Muscle of arm (tissue), 12 donors: ENCODE data around the gene ST3GAL2. TPM values are rescaled to one million over a fixed set of nuclear protein-coding genes. Genes with fewer than 3 reads are reported as not detected.
"Not testable (repeated sequence)": the region's sequence is repeated elsewhere in the genome, so short reads cannot be mapped to it uniquely, and the experiment has no call there.

Source experiments
- DNase-seq: peaks from one replicate; pipeline ENCODE4 v3.0.0-alpha.2; 2013
- polyA plus RNA-seq, 12 donors: library from polyadenylated mRNA; unstranded; fragments of 120-200 nt; gene quantifications; one replicate each; pipeline ENCODE4 v1.2.1, GENCODE V29; 2013; ENCODE audit not compliant: insufficient read length in 12 of 12

The ST3GAL2 gene
- polyA plus RNA-seq, 12 donors, result 22.6 to 40.6 (median 26.5) TPM; not detected in 1

DNA sequence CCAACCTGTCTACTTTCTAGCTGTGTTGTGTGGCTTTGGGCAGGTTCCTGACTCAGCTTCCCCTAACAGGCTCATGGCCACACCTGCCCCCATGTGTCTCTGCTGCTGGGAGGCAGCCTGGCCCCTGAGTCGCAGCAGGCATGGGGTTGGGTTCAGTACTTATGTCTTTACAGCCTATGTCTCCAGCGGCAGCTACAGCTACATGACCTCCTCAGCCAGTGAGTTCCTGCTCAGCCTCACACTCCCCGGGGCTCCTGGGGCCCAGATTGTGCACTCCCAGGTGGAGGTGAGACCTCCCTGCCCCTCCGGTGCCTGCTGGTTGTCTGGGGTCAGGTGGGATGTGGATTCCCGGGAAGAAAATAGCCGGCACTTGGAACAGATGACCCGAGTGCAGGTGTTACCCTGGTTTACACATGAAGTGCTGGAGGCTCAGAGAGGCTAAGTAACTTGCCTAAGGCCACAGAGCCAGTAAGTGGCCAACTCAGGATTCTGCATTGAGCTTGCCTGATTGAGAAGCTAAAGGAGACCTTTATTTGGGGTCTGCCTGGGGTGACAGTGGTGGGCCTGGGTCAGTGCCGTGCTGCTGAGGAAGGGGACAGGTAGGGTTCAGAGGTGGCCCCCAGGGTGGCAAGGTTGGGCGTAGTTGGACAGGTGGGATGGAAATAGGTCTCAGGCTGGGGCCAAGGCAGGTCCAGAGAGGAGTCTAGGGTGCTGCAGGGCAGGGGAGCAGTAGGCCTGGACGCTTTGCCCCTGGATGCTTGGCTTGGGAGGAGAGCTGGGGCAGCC, 31.4 kb upstream of the ST3GAL2 start:
- no peak for DNase-seq

DNA sequence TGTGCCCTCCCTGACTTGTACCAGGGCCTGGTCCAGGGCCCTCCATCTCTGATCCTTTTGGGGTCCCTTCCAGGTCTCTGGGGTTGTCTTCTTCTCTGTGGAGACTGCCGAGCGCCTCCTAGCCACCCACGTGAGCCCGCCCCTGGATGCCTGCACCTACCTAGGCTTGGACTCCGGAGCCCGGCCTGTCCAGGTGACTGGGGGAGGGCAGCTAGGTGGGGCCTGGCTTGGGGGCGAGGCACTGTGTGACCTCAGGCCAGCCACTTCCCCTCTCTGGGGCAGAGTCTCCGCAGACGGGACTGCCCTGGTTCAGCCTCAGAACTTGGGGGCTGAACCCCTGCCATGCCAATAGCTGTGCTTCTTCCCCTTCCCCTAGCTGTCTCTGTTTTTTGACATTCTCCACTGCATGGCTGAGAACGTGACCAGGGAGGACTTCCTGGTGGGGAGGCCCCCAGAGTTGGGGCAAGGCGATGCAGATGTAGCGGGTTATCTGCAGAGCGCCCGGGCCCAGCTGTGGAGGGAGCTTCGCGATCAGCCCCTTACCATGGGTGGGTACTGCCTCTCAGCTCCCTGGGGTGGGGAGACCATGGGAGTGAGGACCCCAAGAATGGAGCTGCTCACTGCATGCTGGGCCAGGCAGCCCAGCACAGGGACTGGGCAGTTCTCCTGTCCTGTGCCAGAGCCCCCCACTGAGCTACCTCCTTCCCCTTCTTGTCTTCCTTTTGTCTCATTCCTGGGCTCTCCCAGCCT, 30.1 kb upstream of the ST3GAL2 start:
- DNase-seq, result no peak

DNA sequence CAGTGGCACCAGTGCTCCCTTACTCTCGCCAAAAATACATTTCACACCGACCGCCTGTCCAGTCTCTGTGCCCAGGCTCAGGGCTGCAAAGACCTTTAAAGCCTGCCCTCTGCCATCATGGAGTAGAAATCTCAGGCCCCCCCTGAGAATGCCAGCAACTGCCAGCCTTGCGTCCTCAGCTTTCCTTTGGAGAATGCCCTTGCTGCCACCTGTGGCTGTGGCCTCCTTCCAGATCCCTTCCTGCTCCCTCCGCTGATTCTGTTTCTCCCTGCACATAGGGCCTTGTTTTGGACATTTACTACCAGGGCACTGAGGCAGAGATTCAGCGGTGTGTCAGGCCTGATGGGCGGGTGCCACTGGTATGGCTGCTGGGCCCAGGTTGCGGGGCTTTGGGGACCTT, 28.7 kb upstream of the ST3GAL2 start:
- DNase-seq, result no peak

DNA sequence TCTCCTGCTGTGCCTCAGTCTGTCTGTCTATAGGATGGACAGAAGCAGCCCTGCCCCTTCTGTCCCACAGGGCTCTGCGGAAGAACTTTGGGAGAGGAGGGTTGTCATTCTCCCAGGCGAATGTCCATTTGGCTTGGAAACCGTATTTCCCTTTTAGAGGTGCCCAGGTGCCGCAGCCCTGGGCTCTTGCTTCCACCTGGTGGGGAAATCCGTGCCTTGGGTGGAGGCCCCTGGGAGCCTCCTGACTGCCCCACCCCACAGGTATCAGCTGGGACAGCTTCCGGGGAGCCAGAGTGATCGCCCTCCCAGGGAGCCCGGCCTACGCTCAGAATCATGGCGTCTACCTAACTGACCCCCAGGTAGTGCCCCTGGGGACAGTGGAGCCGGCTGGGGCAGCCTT, 28.2 kb upstream of the ST3GAL2 start:
- DNase-seq, result no peak

DNA sequence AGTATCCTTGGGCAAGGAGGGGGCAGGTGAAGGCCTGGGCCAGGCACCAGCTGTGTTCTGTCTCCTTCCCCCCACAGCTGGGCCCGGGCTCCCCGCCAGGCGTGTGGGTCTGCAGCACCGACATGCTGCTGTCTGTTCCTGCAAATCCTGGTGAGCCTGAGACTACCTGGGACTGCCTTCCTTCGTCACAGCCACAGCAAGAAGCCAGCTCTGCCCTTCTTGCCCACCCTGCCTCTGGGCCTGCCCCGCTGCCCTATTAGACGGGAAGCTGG, 27.8 kb upstream of the ST3GAL2 start:
- DNase-seq, result no peak

DNA sequence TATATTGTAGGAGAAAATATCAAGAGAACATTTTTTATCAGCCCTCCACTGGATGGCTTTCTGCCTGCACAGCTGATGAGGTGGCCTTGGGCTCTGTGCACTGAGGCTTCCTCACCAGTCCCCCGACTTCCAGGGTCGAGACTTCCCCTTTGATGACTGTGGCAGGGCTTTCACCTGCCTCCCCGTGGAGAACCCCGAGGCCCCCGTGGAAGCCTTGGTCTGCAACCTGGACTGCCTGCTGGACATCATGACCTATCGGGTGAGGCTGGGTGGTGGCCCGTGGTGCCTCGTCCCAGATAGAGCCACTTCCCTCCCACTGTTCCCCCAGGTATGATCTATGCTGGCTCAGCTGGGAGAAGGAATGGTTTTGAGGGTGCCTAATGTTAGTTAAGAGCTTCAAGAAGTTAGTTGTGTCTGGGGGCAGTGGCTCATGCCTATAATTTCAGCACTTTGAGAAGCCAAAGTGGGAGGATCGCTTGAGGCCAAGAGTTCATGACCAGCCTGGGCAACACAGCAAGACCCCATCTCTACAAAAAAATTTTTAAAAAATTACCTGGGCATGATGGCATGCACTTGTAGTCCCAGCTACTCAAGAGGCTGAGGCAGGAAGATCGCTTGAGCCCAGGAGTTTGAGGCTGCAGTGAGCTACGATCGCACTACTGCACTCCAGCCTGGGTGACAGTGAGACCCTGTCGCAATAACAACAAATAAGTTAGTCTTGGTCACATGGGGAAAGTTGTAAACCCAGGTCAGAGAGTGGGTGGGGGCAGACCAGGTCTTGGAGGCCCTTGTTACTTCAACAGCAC, 27.3 kb upstream of the ST3GAL2 start:
- no peak for DNase-seq

DNA sequence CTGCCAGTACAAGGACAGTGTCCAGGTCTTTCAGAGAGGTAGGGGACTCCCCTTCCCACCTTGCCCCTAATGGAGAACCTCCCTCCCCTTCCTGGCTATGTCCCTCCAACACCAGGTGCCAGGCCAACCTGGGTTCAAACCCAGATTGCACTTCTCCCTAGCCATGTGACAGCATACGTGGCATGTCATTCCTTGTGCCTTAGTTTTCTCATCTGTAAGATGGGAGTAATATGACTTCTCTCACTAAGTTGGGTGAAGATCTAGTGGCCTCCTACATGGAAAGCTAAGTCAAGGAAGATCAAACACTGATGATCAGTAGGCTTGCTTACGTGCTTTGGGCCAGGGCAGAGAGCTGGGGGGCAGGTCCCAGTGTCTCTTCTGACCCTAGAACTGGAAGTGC, 24.3 kb upstream of the ST3GAL2 start:
- no peak for DNase-seq

DNA sequence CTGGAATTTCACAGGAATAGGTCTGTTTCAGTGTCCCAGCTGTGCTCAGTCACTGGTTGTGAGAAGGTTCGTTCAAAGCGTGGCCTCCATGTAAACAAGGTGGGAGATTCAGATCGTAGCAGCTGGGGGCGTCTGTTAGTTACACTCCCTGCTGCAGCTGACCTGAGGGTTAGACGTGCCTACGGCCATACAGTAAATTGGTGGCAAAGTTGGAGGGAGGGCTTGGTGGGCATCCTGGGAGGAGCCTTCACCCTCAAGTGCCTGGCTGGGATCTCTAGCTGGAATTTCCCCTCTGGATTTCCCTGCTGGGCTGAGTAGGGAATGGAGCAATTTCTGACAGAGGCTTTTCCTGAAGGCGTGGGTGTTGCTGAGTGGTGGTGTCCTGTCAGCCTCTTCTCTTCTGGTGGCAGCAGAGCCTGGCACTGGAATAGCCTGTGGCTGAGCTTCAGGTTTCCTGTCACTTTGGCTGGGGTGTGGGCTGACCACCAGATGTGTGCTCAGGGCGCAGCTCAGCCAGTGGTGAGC, 21.9 kb upstream of the ST3GAL2 start:
- DNase-seq, result no peak

DNA sequence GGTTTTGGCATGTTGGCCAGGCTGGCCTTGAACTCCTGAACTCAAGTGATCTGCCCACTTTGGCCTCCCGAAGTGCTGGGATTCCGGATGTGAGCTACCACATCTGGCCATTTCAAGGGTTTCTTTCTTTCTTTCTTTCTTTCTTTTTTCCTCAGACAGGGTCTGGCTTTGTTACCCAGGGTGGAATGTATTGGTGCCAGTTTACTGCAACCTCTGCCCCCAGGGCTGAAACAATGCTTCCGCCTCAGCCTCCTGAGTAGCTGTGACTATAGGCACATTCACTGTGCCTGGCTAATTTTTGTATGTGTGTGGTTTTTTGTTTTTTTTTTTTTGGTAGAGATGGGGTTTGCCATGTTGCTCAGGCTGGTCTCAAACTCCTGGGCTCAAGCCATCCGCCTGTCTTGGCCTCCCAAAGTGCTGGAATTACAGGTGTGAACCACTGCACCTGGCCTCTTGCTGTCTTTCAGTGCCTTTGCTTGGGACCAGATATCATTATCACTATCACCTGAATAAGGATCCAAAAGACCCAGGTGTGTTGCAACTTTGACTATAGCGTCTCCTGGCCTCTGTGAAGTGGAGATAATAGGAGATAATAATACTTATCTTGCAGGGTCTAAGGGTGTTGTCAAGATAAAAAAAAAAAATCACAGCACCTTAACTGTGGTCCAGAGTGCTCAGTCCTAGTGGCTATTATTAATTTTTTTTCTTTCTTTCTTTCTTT, 18.7 kb upstream of the ST3GAL2 start:
- no peak for DNase-seq

DNA sequence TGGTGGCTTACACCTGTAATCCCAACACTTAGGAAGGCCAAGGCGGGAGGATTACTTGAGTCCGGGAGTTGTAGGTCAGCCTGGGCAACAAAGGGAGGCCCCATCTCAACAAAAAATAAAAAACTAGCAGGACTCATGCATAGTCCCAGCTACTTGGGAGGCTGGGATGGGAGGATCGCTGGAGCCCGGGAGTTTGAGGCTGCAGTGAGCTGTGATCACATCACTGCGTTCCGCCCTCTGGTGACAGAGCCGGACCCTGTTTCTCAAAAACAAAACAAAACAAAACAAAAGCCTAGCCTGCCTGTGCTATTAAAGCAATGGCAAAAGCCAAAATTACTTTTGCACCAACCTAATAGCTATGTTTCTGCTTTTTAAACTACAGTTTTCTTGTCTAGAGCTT, 17.0 kb upstream of the ST3GAL2 start:
- DNase-seq, result no peak

DNA sequence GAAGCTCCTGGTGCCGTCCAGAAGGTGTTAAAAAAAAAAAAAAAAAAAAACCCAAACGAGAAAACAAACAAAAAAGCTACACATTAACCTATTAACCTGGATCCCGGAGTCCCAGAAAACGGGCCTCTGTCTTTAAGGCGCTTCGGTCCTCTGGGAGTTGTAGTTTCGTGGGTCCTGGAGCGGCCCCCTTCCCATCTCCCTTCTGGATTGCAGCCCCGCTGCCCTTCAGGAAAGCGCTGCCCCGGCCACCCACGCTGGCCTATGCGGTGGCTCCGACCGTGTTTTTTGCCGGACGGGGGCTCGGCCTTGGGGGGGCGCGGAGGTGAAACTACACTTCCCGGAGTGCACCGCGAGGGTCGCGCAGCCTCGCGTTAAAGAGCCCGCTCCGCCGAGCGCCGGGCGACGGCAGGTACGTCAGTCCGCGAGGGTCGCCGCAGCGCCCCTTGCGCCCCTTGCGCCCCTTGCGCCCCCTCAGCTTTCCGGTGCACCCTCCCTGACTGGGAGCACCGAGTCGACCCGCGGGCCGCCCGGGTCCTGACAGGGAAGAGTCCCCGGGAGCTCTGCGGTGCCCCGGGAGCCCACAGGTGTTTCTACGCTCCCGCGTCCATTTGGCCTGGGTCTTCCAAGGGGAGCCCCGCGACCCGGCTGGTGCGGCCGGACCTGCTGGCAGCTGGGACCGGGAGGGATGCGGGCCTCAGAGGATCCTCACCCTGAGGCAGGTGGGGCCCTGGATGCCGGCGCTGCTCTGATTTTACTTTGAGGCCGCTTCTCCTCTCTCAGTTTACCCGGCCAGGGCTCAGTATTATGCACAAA, 15.5 kb upstream of the ST3GAL2 start, which contains the start of gene FCSK:
TSS of gene FCSK (plus strand) at position 374 of the 813 bp plus-strand sequence. CDS start 8,596 bp downstream, outside the sequence.
- peak; percentile 72 for DNase-seq

DNA sequence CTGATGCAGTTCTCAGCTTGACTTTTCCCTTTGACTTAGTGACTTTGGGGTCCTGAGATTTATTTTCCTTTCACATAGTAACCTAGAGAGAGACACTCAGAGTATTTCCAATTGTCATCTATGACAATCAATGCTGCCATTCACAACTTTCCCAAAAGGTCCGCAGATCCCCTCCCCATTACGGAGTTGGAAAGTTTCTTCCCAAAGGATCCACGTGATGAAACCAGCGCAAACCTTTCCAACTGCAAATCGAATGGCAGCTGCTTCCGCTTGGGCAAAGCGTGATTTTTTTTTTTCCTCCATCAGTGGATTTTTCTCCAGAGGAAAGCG, 15.0 kb upstream of the ST3GAL2 start:
- DNase-seq, result no peak

DNA sequence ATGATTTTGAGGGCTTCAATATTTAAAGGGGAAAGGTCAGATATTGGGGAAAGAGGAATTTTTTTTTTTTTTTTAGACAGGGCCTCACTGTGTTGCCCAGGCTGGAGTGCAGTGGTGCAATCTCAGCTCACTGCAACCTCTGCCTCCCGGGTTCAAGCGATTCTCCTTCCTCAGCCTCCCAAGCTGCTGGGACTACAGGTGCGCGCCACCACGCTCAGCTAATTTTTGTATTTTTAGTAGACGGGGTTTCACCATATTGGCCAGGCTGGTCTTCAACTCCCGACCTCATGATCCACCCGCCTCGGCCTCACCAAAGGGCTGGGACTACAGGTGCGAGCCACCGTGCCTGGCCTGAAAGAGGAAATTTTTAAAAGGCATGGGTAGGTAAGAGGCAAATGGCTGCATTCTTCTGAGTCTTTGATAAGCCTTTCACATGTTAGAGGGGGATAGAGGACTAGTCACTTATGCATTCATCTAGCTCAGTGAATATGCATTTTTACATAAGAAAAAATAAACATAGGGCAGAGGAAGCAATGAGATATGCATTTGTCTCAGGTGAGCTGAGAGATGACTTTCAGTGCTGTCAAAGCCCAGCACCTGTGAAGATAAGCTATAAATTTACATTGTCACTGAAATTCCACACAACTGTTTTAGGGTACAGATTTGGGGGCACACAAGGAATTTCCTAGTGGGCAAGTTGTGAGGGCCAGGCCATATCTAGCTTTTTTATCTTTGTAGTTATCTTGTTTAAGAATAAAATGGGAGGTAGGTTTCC, 14.4 kb upstream of the ST3GAL2 start:
- no peak for DNase-seq

DNA sequence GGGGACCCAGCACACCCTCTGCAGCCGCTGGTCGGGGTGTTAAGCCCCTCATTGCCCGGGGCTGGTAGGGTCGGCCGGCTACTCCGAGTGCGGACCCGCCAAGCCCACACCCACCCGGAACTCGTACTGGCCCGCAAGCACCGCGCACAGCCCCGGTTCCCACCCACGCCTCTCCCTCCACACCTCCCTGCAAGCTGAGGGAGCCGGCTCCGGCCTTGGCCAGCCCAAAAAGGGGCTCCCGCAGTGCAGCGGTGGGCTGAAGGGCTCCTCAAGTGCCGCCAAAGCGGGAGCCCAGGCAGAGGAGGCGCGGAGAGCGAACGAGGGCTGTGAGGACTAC, 12.1 kb upstream of the ST3GAL2 start:
- DNase-seq, result not testable (repeated sequence)

DNA sequence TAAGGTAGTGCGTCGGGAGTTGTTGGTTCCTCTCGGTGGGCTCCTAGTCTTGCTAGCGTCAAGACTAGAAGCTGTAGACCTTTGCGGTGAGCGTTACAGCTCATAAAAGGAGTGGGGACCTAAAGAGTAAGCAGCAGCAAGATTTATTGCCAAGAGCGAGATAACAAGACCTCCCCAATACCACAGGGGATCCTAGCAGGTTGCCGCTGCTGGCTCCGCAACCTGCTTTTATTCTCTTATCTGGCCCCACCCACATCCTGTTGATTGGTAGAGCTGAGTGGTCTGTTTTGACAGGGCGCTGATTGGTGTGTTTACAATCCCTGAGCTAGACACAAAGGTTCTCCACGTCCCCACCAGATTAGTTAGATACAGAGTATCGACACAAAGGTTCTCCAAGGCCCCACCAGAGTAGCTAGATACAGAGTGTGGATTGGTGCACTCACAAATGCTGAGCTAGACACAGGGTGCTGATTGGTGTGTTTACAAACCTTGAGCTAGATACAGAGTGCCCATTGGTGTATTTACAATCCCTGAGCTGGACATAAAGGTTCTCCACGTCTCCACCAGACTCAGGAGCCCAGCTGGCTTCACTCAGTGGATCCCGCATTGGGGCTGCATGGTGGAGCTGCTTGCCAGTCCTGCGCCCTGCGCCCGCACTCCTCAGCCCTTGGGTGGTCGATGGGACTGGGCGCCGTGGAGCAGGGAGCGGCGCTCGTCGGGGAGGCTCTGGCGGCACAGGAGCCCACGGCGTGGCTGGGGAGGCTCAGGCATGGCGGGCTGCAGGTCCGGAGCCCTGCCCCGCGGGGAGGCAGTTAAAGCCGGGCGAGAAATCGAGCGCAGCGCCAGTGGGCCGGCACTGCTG, 11.5 kb upstream of the ST3GAL2 start:
- not testable (repeated sequence) for DNase-seq

DNA sequence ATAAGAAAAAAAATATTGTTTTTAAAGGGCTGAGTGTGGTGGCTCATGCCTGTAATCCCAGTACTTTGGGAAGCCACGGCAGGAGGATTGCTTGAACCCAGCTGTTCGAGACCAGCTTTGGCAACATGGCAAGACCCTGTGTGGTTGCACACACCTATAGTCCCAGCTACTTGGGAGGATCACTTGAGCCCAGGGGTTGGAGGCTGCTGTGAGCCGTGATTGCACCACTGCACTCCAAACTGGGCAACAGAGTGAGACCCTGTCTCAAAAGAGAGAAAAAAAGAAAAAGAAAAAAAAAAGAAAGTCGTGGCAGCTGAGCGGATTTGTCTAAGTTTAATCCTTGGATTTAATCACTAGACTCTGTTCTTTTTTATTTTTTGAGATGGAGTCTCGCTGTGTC, 9.2 kb upstream of the ST3GAL2 start:
- no peak for DNase-seq

DNA sequence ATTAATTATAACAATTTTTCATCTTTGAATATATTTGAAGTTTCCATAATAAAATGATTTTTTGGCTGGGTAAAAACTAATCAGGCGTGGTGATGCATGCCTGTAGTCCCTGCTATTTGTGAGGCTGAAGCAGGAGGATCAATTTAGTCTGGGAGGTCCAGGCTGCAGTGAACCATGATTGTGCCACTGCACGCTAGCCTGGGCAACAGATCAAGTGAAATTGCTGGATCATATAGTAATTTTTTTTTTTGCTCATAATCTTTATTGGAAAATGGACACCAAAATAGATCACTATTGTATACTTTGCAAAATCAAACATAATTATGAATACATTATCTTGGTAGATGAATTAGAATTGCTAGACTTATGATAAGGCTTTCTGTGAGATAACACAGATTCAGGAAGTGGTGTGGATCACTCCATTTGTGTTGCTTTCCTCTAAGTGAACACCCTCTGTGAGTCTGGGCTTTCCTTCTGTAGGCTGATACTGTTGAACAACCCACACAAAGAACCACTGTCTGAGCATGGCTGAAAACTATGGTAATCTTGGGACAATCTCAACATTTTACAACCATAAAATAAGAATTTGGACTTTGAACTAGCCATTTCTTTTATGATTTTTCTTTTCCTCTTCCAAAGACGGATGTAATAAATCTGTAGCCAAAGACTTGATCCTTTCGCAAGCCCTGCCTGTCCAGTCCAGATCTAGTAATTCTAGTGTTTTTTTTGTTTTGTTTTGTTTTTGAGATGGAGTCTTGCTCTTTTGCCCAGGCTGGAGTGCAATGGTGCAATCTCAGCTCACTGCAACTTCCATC, 5.6 kb upstream of the ST3GAL2 start:
- DNase-seq, result no peak

DNA sequence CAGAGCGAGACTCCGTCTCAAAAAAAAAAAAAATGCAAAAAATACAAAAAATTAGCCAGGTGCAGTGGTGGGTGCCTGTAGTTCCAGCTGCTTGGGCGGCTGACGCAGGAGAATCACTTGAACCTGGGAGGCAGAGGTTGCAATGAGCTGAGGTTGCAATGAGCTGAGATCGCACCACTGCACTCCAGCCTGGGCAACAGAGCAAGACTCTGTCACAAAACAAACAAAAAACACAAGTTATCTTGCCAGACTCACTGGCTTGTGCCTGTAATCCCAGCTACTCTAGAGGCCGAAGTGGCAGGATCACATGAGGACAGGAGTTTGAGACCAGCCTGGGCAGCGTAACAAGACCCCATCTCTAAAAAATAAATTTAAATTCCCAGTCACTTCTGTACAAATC, 3.4 kb upstream of the ST3GAL2 start:
- no peak for DNase-seq
